ENCODE measurements around the gene VN1R5. TPM values are rescaled to one million over a fixed set of nuclear protein-coding genes. Genes with fewer than 3 reads are reported as not detected.

Gene VN1R5
- total RNA-seq (ENCODE audit: low replicate concordance) = not detected in 2 replicates

GRCh38 chr1:247255772-247256171 is at the start of gene VN1R5:
VN1R5 (plus strand) TSS chr1:247256072.

Other genes with a start within 250 kb of the VN1R5 start
- 1.8 and 2.0 TPM in 2 replicates for gene ZNF695, start 248.0 kb upstream of the VN1R5 start, total RNA-seq (ENCODE audit: low replicate concordance)
- 0.23 and 2.0 TPM in 2 replicates for gene ZNF670, start 177.3 kb upstream of the VN1R5 start, total RNA-seq (ENCODE audit: low replicate concordance)
- gene ZNF669, start 151.7 kb upstream of the VN1R5 start, total RNA-seq (ENCODE audit: low replicate concordance) = 3.5 and 7.4 TPM in 2 replicates
- gene ZNF124, start 84.1 kb upstream of the VN1R5 start, total RNA-seq (ENCODE audit: low replicate concordance) = 16.0 and 45.1 TPM in 2 replicates
- gene ZNF496, start 75.8 kb downstream of the VN1R5 start, total RNA-seq (ENCODE audit: low replicate concordance) = 4.4 and 11.5 TPM in 2 replicates
- gene NLRP3, start 160.1 kb downstream of the VN1R5 start, total RNA-seq (ENCODE audit: low replicate concordance) = 0.23 TPM in 1 of 2 replicates, not detected in the other
- not detected in 2 replicates for gene OR2B11, start 202.0 kb downstream of the VN1R5 start, total RNA-seq (ENCODE audit: low replicate concordance)